Activated CD4-positive, alpha-beta T cell treated with anti-CD3 and anti-CD28 coated beads for 4 hours (primary cell): ENCODE measurements around the gene FANK1.
A peak's percentile ranks its signal among the peaks of the same experiment; 100 is the strongest.
"Not testable (repeated sequence)": the region's sequence is repeated elsewhere in the genome, so short reads cannot be mapped to it uniquely, and the experiment has no call there.

Source experiments
- DNase-seq, 2 donors: peaks; one replicate each; pipeline ENCODE4 v3.0.0-alpha.2; 2020

FANK1 gene, protein sequence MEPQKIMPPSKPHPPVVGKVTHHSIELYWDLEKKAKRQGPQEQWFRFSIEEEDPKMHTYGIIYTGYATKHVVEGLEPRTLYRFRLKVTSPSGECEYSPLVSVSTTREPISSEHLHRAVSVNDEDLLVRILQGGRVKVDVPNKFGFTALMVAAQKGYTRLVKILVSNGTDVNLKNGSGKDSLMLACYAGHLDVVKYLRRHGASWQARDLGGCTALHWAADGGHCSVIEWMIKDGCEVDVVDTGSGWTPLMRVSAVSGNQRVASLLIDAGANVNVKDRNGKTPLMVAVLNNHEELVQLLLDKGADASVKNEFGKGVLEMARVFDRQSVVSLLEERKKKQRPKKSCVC

DNA sequence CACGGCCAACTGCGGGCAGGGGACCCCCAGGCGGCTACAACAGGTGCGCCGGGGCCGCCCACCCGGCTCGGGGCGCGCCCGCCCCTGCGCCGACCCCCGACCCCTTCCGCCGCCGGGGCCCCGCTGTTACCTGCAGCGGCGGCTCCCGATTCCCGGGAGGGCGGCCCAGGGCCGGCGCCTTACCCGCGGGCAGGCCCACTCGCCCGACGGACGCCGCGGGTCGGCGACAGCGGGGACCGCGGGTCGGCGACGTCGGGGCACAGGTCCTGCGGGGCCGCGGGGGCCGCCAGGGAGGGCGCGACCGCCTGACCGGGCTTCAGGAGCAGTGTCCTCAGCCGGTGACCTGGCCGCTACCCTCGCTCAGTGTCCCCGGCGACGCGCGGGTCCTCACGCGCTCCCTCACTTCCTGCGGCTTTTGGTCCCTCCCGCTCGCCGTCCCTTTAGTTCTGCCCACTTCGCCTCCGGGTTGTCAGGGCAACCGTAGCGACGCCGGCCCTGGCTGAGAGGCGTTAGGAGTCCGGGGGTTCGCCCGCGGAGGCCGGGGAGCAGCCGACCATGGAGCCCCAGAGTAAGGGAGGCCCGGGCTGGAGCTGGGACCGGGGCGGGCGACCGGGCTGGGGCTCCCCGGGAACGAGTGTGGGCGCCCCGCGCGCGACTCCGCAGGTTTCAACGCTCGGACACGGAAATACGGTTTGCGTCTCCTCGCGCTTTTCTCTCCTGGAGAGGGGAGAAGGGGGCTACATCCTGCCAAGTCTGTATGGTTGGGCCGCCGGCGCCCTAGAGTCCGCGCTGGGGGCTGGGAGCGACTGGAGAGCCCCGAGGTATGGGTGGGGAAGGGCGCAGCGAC lies at the start of gene FANK1:
FANK1 (plus strand) TSS at position 477 of the 847 bp plus-strand sequence; CDS start at position 556, 79 bp downstream.
- peak; percentile 62 to 72 for DNase-seq

DNA sequence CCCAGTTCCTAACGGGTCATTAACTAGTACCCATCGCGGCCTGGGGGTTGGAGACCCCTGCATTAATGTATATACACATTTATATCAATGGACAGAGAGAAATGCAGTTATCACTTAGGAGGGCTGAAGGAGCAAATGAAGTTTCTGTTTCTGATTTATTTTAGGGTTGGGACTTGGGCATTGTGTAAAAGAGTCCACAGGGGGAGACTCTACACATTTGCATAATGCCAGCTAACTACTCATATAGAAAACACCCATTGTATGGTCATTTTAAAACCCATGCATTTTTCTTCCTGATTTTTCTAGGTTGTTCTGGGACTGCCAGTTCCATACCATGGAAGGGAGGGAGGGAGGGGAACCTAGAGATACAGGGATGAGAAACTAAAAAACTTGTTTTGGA lies 49.5 kb upstream of the FANK1 start:
- no peak for DNase-seq

DNA sequence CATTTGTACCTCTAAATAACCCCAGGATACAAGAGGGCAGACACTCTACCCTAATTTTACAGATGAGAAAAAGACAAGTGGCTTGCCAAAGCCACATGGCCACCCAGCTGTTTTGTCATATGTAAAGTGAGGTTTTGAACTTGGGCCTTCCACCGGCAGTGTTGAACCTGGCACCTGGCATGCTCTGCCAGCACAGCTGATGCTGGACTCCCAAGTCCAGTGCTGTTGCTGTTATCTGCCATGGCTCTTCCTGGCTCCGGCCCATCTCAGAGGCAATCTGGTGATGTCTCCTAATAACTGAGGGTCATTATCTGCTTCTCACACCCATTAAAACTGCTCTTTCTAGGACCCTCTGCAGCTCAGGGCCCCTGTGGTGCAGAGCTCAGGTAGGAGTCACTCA lies 48.0 kb upstream of the FANK1 start:
- DNase-seq, result no peak

DNA sequence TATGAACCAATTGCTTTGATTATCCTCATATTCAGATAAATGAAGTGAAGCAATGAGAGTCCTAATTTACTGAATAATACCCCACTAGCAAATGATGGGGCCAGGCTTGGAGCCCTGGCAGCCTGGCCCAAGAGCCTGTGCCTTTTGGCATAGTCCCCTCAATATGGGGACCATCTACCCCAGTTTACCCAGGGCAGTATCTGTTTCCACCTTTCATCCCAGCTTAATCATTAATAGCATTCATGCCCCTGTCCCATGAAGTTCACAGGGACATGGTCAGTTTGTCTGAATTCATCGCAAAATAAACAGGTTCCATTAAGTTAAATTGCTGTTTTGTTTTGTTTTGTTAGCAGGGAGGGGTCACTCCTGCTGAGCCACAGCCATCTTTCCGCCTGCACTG lies 47.5 kb upstream of the FANK1 start:
- DNase-seq, result no peak

DNA sequence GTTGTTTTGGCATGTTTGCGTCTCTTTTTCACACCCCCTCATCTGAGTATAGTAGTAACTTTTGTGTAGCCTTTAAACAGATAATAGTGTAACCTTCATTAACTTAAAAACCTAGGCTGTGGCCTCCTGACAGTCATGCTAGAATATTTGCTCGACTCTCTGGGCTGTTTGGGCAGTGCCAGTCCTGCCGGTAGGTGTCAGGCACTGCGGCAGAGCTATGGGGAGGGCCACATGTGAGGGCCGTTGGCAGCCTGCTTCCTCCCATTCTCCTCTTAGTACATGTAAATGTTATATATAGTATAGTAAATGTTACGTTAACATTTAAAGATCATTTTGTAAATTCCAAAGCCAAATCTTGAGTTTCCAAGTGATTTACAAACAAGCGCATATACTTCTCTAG lies 46.9 kb upstream of the FANK1 start:
- DNase-seq, result no peak

DNA sequence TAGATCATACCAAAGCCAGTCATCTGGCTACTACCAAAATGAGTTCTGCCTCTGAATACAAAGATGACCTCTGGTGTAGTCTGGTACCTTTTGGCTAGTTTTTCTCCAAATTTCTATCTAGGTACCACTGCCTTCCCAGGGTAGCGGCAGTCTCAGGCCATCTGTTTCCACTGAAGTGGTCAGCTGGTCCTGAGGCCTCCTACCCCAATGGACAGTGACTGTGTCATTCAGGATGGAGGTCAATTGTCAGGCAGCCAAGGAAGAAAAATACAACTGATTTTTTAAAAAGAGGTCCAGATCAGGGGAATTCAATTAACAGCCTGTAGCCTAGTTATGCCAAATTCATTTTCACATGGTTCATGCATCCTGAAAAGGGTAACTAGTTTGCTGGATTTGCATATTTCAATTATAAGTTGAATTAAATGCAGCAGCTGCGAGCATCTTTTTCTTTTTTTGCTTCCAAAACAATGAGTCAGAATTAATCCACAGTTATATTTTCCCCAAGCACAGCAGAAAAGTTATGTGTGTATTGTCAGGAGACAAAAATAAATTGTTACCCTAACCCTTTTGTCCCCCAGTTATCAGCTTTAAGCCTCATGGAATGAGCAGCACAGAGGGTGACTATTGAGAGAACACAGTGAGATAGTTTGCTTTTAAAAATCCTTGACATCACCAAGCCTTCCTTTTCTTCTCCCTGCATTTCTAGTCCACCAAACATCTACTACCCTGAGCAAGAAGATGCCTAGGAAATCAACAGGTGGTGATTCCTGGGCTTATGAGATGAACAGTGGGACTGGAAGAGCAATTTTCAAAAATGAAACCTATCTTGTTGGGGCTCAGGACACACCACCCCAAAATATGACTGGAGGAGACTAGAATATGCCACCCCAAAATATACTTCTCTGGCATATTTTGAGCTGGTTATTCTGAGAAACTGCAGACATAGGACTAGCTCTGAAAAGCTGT lies 45.3 kb upstream of the FANK1 start:
- no peak for DNase-seq

DNA sequence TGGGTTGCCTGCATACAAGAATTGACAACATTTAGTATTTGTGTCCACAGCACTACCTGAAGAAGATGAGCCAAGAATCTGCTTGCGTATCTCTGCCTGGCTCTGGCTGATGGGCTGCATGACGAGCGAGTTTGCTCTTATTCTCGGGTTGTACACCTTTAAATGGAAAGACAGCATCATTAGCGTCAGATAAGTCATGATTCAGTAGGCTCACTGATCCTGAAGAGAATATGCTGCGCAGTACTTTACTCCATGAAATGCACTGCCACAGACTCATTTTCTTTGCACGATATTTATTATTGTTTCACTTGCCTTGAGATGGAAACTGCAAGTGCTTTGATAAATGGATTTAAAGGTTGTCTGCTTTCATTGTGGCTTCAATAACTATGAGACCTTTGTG lies 43.9 kb upstream of the FANK1 start:
- no peak for DNase-seq

DNA sequence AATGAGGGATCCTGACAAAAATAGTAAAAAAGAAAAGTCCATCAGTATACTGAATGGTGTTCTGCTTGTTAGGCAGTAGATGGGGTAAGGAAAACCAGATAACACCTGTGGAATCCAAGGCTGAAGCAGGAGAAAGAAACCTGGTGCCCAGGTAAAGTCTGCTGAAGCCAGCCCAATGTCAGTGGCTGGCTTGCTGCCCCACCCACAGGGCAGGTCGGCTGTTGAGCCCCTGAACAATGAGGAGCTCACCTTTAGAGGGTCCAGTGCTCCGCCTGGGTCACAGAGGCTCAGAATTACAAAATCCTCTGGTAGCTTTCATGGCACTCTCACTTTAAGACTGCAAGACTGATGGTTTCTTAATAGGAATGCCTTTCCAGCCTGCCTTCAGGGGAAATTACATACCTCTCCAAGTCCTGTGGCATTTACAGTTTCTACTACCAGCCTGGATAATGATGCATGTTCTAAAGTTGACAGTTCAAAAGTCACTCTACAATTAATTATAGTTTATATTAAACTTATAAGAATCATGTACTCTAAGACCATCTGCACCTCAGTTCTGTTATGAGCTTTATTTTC lies 39.1 kb upstream of the FANK1 start:
- no peak for DNase-seq

DNA sequence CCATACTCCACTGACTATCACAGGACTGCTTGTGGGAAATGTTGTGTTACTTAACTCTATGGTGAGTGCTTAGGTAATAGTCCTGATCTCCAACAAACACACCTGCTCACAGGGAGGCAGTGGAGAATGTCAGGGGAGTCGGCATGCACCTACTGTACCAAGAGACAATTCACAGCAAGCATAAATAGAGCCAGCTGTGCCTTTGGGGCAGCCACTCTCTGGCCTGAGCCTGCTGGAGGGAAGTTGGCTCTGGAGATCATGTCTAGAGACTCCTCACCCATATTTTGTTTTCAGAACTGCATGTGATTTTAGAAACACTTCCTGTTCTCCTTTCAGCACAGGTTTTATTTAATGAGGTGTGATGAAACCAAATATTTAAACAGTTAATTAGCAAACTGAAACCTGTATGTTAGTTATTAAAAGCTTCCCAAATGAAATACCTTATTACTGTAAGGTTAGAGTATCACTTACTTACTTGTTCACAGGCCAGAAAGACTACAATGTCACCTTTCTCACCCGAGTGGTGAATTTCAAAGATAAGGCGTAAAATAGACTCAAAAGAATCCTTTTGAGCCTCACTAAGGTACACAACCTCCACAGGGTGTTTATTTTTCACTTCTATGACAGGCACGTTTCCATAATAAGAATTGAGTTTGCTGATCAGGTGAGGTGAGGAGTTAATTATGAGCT lies 37.1 kb upstream of the FANK1 start:
- no peak for DNase-seq

DNA sequence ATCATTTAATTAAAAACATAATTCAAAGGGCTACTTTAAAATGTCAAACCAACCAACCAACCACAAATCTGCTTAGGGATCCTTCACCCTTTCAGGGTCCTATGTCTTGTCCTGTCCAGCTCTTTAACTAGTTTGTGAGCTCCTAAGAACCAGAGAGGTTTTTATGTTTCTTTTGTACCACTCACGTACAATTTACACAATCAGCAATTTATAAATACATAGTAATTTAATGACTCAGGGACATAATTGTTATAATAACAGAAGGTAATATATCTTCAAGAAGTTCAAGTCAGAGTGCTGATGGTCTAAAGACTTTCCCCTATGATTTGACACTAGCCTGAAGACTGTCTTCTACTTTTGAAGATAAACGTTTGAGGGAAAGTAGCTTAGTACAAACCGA lies 31.2 kb upstream of the FANK1 start:
- no peak for DNase-seq

DNA sequence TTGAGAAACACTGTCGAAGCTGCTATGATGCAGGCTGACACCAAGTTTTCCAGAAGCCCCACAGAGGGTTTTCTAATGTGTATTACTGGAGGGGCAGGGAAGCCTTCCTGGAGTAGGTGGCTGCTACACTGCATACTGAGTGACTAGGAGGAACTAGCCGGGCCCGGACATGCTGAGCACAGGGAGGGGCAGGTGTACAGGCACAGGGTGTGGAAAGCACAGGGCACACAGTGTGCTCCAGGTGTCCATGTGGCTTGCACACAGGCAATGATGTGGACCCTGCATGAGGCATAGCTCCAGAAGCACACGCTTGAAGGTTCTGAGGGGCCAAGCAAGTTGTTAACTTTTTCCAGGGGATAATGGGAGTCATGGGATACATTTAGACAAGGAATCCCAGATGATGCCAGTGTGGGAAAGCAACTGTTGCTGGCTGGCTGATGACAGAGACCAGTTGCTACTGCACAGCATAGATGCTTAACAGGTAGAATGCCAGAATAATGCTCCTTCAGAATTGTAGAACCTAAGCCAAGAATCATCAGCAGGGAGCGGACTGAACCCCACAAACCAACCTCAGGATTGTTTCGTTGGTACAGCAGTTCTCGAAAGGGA lies 29.8 kb upstream of the FANK1 start:
- no peak for DNase-seq

DNA sequence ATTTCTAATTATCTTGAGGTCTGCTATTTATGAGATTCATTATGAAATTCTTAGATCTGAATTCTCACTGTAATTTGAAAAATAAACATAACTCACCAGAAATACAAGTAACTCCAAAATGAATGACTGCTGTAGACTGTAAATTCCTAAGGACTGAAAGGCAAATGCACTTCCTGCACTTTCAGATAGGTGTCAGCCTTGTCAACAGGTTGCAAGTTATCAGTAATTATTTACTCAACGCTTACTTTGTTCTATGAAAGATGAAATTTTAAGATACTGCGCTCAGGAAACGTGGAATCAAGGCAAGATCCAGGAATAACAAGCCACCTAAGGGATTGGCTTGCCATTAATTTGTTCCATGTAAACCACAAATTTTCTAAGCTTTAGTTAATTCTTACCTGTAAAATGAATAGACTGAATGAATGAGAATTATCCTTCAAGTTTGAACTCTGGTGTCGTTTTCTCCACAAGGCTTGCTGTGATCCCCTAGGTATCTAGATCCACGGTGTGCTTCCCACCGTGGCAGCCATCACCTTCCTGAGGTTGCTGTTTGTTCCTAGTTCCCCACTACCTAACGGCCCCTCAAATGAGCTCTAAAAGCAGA lies 27.9 kb upstream of the FANK1 start:
- DNase-seq, result peak in 1 of 2 donors; percentile 12

DNA sequence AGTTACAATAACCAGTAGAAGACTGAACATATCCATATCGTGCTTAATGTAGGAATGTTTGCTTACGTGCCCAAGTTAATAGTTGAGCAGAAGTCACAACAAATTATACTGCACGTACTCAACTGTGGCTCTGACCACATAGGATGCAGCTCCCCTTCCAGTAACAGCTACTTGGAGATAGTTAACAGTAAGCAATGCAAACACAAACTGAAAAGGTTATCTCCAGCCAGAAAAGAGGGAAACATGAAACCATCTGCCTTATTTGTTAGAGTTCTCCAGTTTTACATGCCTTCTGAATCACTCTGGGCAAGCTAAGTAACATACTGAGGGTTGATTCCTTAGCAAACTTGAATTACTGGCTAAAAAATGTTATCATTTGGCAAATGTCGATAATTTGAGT lies 25.0 kb upstream of the FANK1 start:
- no peak for DNase-seq

DNA sequence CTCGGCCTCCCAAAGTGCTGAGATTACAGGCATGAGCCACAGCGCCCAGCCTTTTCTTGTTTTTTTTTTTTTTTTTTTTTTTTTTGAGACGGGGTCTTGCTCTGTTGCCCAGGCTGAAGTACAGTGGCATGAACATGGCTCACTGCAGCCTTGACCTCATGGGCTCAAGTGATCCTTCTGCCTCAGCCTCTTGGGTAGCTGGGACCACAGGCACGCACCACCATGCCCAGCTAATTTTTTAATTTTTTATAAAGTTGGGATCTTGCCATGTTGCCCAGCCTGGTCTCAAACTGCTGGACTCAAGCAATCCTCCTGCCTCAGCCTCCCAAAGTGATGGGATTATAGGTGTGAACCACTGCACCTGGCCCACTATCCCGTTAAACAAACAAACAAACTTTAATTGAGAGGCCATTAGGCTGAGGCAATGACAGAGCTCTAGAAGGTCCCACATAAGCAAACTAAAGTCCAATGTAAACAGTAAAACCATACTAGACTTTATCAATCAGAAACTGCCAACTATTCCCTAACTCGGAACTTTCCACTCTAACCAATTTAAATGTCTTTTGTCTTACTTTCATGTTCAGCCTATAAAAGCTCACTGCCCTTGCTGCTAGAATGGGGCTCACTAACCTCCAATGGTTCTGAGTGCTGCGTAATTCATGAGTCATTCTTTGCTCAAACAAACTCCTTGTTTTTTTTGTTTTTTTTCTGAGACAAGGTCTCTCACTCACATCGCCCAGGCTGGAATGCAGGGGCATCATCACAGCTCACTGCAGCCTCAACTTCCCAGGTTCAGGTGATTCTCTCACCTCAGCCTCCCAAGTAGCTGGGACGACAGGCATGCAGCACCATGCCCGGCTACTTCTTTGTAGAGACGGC lies 17.2 kb upstream of the FANK1 start:
- DNase-seq, result no peak

DNA sequence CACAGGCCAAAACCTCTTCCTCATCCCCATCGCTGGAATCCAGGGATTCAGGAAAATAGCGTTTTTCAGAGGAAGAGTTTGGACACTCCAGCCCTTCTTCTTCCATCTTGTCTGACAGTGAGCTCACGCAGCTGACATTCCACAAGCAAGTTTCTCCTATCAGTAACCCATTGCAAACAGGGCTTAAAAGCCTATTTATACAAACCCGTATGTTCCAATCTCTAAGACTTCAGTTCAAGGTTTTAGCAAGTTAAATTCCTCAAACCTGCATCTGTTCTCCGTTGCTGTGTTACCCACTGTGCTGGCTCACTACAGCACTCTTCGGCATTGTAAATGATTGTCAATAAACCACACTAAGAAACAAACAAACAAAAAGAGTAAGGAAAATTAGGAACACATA lies 15.6 kb upstream of the FANK1 start:
- DNase-seq, result no peak

DNA sequence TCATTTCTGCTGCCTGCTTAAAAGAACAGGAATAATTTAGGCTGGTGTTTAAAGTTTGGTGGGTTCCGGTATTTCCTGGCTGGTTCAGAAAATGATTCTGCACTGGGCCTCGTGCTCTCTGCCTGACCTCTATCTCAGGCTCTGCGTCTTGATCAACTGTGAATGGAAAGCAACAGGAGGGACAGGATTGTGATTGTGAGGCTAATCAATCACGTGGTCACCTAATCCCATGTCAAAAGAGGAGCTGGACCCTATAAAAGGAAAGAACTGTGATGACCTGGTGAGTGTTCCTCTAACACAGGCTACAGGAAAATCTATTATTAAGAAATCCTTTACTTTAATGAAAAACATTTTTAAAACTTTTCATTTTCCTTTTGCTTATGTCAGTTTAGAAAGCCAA lies 15.2 kb upstream of the FANK1 start, which contains the start of gene DHX32:
DHX32 (minus strand) TSS at position 101 of the 400 bp plus-strand sequence. CDS start 468 bp downstream, outside the sequence.
- DNase-seq, result no peak

DNA sequence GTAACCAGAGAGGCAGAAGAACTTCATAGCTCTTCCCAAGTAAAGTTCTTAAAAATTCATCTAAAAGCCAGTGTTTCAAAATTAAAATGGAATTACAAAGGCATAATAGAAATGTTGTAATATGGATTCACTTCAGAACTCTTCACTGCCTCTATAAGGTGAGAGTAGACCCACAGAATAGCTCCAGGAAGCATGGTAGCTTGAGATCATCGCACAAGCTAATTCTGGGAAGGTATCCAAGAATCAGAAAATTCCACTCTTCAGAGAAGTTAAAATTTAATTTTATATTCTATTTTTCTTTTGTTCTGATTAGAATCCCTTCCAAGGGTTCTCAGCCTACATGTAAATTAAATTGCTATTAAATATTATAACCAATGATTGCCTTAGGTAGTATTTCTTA lies 13.8 kb upstream of the FANK1 start:
- no peak for DNase-seq

DNA sequence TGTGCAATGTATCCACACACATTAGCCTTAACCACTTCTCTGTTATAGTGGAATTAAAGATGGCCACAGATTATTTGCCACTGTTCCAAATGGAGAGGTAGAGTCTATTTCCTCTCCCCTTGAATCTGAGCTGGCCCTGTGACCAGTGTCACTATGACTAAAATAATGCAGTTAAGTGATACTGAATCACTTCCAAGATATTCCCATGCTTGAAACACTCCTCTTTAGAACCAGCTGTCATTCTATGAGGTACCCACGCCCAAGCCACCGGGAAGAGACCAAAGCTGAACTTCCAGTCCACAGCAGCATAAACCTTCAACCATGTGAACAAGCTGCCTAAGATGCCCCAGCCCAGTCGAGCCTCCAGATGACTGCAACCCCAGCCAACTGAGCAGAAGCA lies 13.2 kb upstream of the FANK1 start:
- DNase-seq, result no peak

DNA sequence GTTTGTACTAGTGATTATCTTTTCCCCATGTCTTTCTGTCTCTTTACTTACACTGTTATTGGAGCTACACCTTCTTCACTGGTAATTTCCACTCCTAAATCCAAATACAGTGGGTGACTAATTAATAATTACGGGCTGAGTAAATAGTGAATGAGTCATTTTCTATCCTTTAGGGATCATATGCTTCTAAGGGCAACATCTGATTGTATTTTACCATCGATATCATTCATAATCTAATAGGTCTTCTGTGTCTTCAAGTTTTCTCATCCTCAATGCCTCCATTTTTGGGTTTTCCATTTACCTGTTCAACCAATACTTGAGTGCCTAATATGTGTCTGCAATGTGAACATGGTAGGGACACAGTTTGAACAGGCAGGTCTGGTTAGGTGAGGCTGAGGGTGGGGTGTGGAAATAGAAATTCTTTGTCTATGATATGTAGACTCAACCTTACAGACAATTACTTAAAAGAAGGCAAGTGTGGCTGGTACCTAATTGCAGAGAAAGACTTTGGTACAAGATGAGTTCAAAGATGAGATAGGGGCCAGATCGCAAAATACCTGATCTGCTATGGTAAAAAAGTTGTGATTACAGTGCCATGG lies 9.4 kb upstream of the FANK1 start:
- DNase-seq, result no peak

DNA sequence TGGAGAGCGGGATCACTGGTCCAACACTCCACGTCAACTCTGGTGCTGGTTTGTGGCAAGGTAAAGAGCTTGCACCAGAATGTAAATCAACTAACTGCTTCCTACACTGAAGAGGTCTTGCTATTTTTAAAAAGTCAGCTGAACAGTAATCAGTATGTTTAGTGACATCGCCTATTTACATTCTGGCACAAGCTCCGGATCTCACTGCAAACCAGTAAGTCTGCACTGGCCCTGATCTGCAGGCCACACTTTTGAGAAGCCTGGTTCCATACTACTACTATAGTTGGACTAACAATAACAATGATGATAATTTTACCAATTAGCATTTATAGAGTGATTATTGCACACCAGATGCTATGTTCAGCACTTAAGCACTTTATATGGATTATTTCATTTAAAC lies 6.9 kb upstream of the FANK1 start:
- not testable (repeated sequence) for DNase-seq
